Osteocyte (in vitro differentiated cells): ENCODE results near the gene MTOR. TPM values are rescaled to one million over a fixed set of nuclear protein-coding genes. Genes with fewer than 3 reads are reported as not detected.

ENCODE experiments used
- DNase-seq: peaks from one replicate; pipeline ENCODE4 v3.0.0; 2021; ENCODE audit warnings: mixed read lengths; ENCODE audit not compliant: unreplicated experiment; ENCODE audit errors: extremely low spot score
- H3K27ac Mint-ChIP-seq: one replicate; pipeline ENCODE4 v1.8.0; 2021; ENCODE audit warnings: mild to moderate bottlenecking, mixed read lengths; ENCODE audit not compliant: unreplicated experiment
- H3K27me3 Mint-ChIP-seq: one replicate; pipeline ENCODE4 v1.8.0; 2021; ENCODE audit warnings: mixed read lengths; ENCODE audit not compliant: unreplicated experiment
- H3K36me3 Mint-ChIP-seq: one replicate; pipeline ENCODE4 v1.8.0; 2021; ENCODE audit warnings: mixed read lengths; ENCODE audit not compliant: unreplicated experiment
- H3K4me1 Mint-ChIP-seq: one replicate; pipeline ENCODE4 v1.8.0; 2021; ENCODE audit warnings: mixed read lengths; ENCODE audit not compliant: unreplicated experiment
- H3K4me3 Mint-ChIP-seq: one replicate; pipeline ENCODE4 v1.8.0; 2021; ENCODE audit warnings: mild to moderate bottlenecking, moderate library complexity, mixed read lengths; ENCODE audit not compliant: unreplicated experiment
- H3K9me3 Mint-ChIP-seq: one replicate; pipeline ENCODE4 v1.8.0; 2021; ENCODE audit warnings: mixed read lengths; ENCODE audit not compliant: unreplicated experiment
- CTCF ChIP-seq: fragments of 200-600 bp; sonication (generic); IDR thresholded peaks from 2 replicates; pipeline ENCODE4 v1.5.0; 2021; ENCODE audit warnings: antibody characterized with exemption, mild to moderate bottlenecking, moderate library complexity
- total RNA-seq: library from RNA; stranded (reverse); gene quantifications from 2 replicates; pipeline ENCODE4 v1.2.1, GENCODE V29; 2021

MTOR gene
- total RNA-seq, 1 donor from 2014 or later: 42.1 TPM

- H3K27ac Mint-ChIP-seq: peak overlapping the region; percentile 92
- H3K4me1 Mint-ChIP-seq: peaks cover 36% of the 10 kb centered on the region
- peaks cover 32% of the 10 kb centered on the region for H3K36me3 Mint-ChIP-seq
These were observed 105.0 kb downstream of the MTOR start for GRCh38 chr1:11157394-11157793.

GRCh38 chr1:11156963-11157362 lies 105.4 kb downstream of the MTOR start:
- Mint-ChIP-seq H3K27me3 (no peaks in the 10 kb centered on the region), H3K36me3 (peaks cover 28% of the 10 kb centered on the region), H3K27ac (peak overlapping the region; percentile 92), H3K4me1 (peaks cover 40% of the 10 kb centered on the region), H3K4me3 (no peak overlapping the region), H3K9me3 (no peaks in the 10 kb centered on the region)
- no peak for DNase-seq
- no peak for TF ChIP-seq CTCF

More at GRCh38 chr1:11157394-11157793, 105.0 kb downstream of the MTOR start:
- Mint-ChIP-seq H3K27me3 (no peaks in the 10 kb centered on the region), H3K9me3 (no peaks in the 10 kb centered on the region), H3K4me3 (no peak overlapping the region)
- no peak for TF ChIP-seq CTCF
- DNase-seq: no peak

- Mint-ChIP-seq H3K9me3 (no peaks in the 10 kb centered on the region), H3K36me3 (peaks cover 24% of the 10 kb centered on the region), H3K4me1 (peaks cover 45% of the 10 kb centered on the region), H3K4me3 (no peak overlapping the region), H3K27me3 (no peaks in the 10 kb centered on the region), H3K27ac (no peak overlapping the region)
- no peak for TF ChIP-seq CTCF
- DNase-seq: no peak
These were observed 105.9 kb downstream of the MTOR start for GRCh38 chr1:11156441-11156840.

- no peaks in the 10 kb centered on the region for H3K9me3 Mint-ChIP-seq
- no peak overlapping the region for H3K27ac Mint-ChIP-seq
- TF ChIP-seq CTCF: no peak
- H3K36me3 Mint-ChIP-seq: peaks cover 20% of the 10 kb centered on the region
- no peak for DNase-seq
- no peak overlapping the region for H3K4me3 Mint-ChIP-seq
- no peaks in the 10 kb centered on the region for H3K27me3 Mint-ChIP-seq
- peaks cover 31% of the 10 kb centered on the region for H3K4me1 Mint-ChIP-seq
These were observed 109.2 kb downstream of the MTOR start for GRCh38 chr1:11153184-11153583.

- DNase-seq: no peak
- H3K36me3 Mint-ChIP-seq: peaks cover 21% of the 10 kb centered on the region
- H3K27me3 Mint-ChIP-seq: no peaks in the 10 kb centered on the region
- no peak for TF ChIP-seq CTCF
- H3K4me3 Mint-ChIP-seq: no peak overlapping the region
- H3K4me1 Mint-ChIP-seq: peaks cover 27% of the 10 kb centered on the region
- H3K27ac Mint-ChIP-seq: no peak overlapping the region
- no peaks in the 10 kb centered on the region for H3K9me3 Mint-ChIP-seq
These were observed 109.6 kb downstream of the MTOR start for GRCh38 chr1:11152755-11153154.
